A673 (cell line): ENCODE data around the gene ZNF48. TPM values are rescaled to one million over a fixed set of nuclear protein-coding genes. Genes with fewer than 3 reads are reported as not detected.
A peak's percentile ranks its signal among the peaks of the same experiment; 100 is the strongest.

Source experiments
- BruUV-seq: library from RNA; stranded (reverse); fragments of 400-500 nt; replicated peaks from 2 replicates; lab custom pipeline; 2021; lab: Mats Ljungman, UMichigan
- CTCF ChIA-PET: fragments of 300-600 bp; sonication (Branson Sonifier 250); formaldehyde crosslinking; loops from one replicate; lab custom pipeline; 2022; ENCODE audit warnings: antibody characterized with exemption; lab: Charles Lee
- POLR2A ChIA-PET: fragments of 300-600 bp; sonication (Branson Sonifier 250); formaldehyde crosslinking; loops from one replicate; lab custom pipeline; 2022; ENCODE audit warnings: antibody characterized with exemption; ENCODE audit not compliant: low non-redundant PET; lab: Charles Lee
- DNase-seq: peaks from one replicate; pipeline ENCODE4 v3.0.0-alpha.2; 2015; ENCODE audit warnings: low spot score
- H3K27ac ChIP-seq: fragments of 200-600 bp; sonication (generic); 2 replicates; pipeline ENCODE4 v1.5.1; 2016; ENCODE audit warnings: mixed run types, low read depth, mild to moderate bottlenecking, mixed read lengths, antibody characterized with exemption, low read length; ENCODE audit not compliant: poor library complexity, severe bottlenecking
- H3K27me3 ChIP-seq: fragments of 200-600 bp; sonication (generic); replicated peaks from 2 replicates; pipeline ENCODE4 v1.6.1; 2017; ENCODE audit warnings: mixed run types, low read depth, mild to moderate bottlenecking, mixed read lengths, antibody characterized with exemption, low read length; ENCODE audit not compliant: insufficient read depth, poor library complexity
- H3K36me3 ChIP-seq: fragments of 200-600 bp; sonication (generic); 2 replicates; pipeline ENCODE4 v1.6.1; 2016; ENCODE audit warnings: mixed run types, mild to moderate bottlenecking, mixed read lengths, antibody characterized with exemption, low read length; ENCODE audit not compliant: insufficient read depth, poor library complexity, severe bottlenecking
- H3K4me1 ChIP-seq: fragments of 200-600 bp; sonication (generic); 2 replicates; pipeline ENCODE4 v1.6.1; 2017; ENCODE audit warnings: mixed run types, mild to moderate bottlenecking, mixed read lengths, antibody characterized with exemption, low read length; ENCODE audit not compliant: insufficient read depth, poor library complexity, severe bottlenecking
- H3K4me3 ChIP-seq: fragments of 200-600 bp; sonication (generic); 2 replicates; pipeline ENCODE4 v1.5.1; 2016; ENCODE audit warnings: low read depth, mixed run types, mild to moderate bottlenecking, mixed read lengths, low read length; ENCODE audit not compliant: poor library complexity, severe bottlenecking
- H3K9me3 ChIP-seq: fragments of 200-600 bp; sonication (generic); 2 replicates; pipeline ENCODE4 v1.6.1; 2016; ENCODE audit warnings: mixed run types, low read depth, mild to moderate bottlenecking, mixed read lengths, antibody characterized with exemption, low read length; ENCODE audit not compliant: poor library complexity, severe bottlenecking
- EZH2 ChIP-seq: fragments of 200-600 bp; sonication (generic); IDR thresholded peaks from 2 replicates; pipeline ENCODE4 v1.6.1; 2017; ENCODE audit warnings: borderline replicate concordance, low read depth, mild to moderate bottlenecking, mixed read lengths, antibody characterized with exemption, low read length; ENCODE audit not compliant: poor library complexity, severe bottlenecking
- intact Hi-C: fragments of 100-400 bp; cut with micrococcal nuclease; formaldehyde crosslinking; loops from one replicate; pipeline ENCODE4 v1.10.0; 2022; ENCODE audit not compliant: unreplicated experiment
- total RNA-seq: library from RNA; stranded (reverse); gene quantifications from 2 replicates; pipeline ENCODE4 v1.2.3, GENCODE V29; 2021
- TF ChIP-seq, protein P1 (sequence below): fragments of 300-800, 200-600 bp; sonication (generic); conservative IDR thresholded peaks from 2 replicates; pipeline ENCODE4 v1.5.1; 2017; ENCODE audit warnings: low read depth, mild to moderate bottlenecking, antibody characterized with exemption, low read length, moderate library complexity, mixed read lengths

ZNF48 gene
- total RNA-seq, 1 experiment from 2014 or later = 22.0 TPM

DNA sequence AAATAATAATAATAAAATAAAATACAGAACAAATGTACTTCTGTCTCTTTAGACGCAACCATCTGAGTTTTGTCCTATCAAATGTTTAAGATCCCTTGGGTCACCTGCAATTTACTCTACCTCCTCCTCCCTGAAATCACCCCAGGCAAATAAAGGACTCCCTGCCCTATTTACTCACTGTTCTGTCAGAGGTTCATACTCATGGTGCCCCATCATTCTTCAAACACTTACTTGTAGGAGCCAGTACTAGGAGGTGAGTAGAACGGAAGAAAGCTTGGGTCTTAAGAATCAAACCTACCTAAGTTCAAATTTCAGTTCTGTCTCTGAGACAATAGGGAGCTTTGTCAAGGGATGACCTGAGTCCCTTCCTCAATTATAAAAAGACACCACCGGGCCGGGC lies 28.7 kb upstream of the ZNF48 start:
- BruUV-seq = no TSS peak
- intact Hi-C loops = no loop called here
- TF ChIP-seq, protein P1, sequence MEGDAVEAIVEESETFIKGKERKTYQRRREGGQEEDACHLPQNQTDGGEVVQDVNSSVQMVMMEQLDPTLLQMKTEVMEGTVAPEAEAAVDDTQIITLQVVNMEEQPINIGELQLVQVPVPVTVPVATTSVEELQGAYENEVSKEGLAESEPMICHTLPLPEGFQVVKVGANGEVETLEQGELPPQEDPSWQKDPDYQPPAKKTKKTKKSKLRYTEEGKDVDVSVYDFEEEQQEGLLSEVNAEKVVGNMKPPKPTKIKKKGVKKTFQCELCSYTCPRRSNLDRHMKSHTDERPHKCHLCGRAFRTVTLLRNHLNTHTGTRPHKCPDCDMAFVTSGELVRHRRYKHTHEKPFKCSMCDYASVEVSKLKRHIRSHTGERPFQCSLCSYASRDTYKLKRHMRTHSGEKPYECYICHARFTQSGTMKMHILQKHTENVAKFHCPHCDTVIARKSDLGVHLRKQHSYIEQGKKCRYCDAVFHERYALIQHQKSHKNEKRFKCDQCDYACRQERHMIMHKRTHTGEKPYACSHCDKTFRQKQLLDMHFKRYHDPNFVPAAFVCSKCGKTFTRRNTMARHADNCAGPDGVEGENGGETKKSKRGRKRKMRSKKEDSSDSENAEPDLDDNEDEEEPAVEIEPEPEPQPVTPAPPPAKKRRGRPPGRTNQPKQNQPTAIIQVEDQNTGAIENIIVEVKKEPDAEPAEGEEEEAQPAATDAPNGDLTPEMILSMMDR = no peak
- no peak for TF ChIP-seq EZH2
- Histone ChIP-seq H3K4me3 (peak overlapping the region; percentile 94), H3K9me3 (no peaks in the 10 kb centered on the region), H3K36me3 (peaks cover 18% of the 10 kb centered on the region), H3K4me1 (peaks cover 4% of the 10 kb centered on the region), H3K27me3 (no peaks in the 10 kb centered on the region), H3K27ac (no peak overlapping the region)
- CTCF ChIA-PET = no interaction called here
- no peak for DNase-seq
- POLR2A ChIA-PET = no interaction called here

DNA sequence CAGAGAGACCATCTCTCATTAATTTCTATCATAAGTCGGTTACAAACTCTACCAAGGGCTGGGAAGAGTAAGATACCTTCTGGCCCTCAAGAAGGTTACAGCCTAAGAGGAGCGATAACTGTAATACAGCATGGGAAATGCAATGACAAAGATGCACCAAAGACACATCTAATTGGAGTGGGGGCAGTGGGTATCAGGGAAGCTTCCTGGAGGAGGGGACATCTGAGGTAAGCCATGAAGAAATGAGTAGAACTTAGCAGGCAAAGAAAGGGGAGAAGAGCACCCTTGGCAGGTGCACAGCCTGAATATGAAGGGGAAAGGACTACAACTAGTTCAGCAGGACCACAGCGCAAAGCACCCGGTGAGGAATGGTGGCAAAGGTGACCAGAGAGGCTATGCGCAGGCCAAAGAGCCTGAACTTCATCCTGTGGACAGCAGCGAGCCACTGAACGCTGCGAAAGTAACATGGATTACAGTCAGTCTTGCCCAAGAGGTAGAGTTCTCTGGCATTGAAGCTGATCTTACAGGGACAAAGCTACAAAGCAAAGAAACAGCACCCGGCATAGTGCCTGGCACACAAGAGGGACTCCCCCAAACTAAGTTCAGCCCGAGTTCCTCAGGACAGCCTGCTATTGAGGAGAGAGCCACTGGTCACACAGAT lies 27.7 kb upstream of the ZNF48 start:
- no TSS peak for BruUV-seq
- DNase-seq = no peak
- Histone ChIP-seq H3K9me3 (no peaks in the 10 kb centered on the region), H3K4me3 (peak overlapping the region; percentile 94), H3K4me1 (peaks cover 8% of the 10 kb centered on the region), H3K27me3 (no peaks in the 10 kb centered on the region), H3K27ac (no peak overlapping the region), H3K36me3 (peaks cover 18% of the 10 kb centered on the region)
- no peak for TF ChIP-seq EZH2
- TF ChIP-seq, protein P1 = no peak
- ChIA-PET CTCF (no interaction called here), POLR2A (no interaction called here)
- intact Hi-C loops = no loop called here

DNA sequence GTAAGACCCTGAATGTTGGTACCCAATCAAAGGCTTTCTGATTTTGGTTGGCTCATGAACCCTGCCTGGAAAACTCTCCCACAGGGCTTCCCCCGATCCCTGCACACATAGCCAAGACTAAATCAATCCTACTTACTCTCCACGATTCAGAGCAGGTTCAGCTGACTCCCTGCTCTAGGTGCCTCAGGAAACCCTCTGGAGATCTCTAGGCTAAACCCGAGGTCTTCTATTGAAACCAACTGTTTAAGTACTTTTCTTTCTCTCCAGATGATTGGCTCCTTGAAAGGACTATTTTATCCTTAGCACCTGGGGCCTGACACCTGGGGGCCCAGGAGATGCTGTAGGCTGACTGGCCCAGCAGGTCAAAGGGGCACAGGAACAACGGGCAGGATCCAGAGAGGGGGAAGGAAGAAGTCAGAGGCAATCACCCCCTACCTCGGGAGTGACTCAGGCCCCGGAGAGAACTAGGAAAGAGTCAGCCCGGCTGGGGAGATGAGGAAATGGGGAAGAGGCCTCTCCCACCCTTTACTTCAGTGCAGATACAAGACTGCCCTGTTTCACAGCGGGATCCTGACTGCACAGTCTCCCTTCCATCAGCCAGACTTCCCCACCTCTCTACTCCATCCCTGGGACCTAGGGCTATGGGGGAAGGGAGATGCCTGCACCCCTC lies 27.0 kb upstream of the ZNF48 start:
- no TSS peak for BruUV-seq
- no peaks in the 10 kb centered on the region for H3K27me3 ChIP-seq
- TF ChIP-seq, protein P1 = no peak
- TF ChIP-seq EZH2 = no peak
- peaks cover 8% of the 10 kb centered on the region for H3K4me1 ChIP-seq
- H3K9me3 ChIP-seq = no peaks in the 10 kb centered on the region
- H3K27ac ChIP-seq = peak overlapping the region; percentile 83
- intact Hi-C loops = no loop called here
- DNase-seq = no peak
- H3K36me3 ChIP-seq = peaks cover 18% of the 10 kb centered on the region
- ChIA-PET POLR2A (no interaction called here), CTCF (no interaction called here)
- peak overlapping the region; percentile 94 for H3K4me3 ChIP-seq
